ENCODE results near the gene BAHCC1. TPM values are rescaled to one million over a fixed set of nuclear protein-coding genes. Genes with fewer than 3 reads are reported as not detected.

BAHCC1 gene
- total RNA-seq, 1 donor from 2014 or later, result 22.7 TPM

- no peak overlapping the region for H3K4me3 Mint-ChIP-seq (ENCODE audit: unreplicated experiment)
- DNase-seq (ENCODE audit: low spot score), result no peak
- no peak overlapping the region for H3K27ac Mint-ChIP-seq (ENCODE audit: unreplicated experiment)
- no peaks in the 10 kb centered on the region for H3K27me3 Mint-ChIP-seq (ENCODE audit: low read depth)
- TF ChIP-seq, protein P1, sequence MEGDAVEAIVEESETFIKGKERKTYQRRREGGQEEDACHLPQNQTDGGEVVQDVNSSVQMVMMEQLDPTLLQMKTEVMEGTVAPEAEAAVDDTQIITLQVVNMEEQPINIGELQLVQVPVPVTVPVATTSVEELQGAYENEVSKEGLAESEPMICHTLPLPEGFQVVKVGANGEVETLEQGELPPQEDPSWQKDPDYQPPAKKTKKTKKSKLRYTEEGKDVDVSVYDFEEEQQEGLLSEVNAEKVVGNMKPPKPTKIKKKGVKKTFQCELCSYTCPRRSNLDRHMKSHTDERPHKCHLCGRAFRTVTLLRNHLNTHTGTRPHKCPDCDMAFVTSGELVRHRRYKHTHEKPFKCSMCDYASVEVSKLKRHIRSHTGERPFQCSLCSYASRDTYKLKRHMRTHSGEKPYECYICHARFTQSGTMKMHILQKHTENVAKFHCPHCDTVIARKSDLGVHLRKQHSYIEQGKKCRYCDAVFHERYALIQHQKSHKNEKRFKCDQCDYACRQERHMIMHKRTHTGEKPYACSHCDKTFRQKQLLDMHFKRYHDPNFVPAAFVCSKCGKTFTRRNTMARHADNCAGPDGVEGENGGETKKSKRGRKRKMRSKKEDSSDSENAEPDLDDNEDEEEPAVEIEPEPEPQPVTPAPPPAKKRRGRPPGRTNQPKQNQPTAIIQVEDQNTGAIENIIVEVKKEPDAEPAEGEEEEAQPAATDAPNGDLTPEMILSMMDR (IDR thresholded peaks at IDR 0.05), result no peak
- H3K36me3 Mint-ChIP-seq (ENCODE audit: low read depth), result no peaks in the 10 kb centered on the region
- H3K9me3 Mint-ChIP-seq (ENCODE audit: low read depth), result no peaks in the 10 kb centered on the region
- peaks cover 4% of the 10 kb centered on the region for H3K4me1 Mint-ChIP-seq (ENCODE audit: low read depth)
These were observed 12.4 kb upstream of the BAHCC1 start for GRCh38 chr17:81382851-81383250.

DNA sequence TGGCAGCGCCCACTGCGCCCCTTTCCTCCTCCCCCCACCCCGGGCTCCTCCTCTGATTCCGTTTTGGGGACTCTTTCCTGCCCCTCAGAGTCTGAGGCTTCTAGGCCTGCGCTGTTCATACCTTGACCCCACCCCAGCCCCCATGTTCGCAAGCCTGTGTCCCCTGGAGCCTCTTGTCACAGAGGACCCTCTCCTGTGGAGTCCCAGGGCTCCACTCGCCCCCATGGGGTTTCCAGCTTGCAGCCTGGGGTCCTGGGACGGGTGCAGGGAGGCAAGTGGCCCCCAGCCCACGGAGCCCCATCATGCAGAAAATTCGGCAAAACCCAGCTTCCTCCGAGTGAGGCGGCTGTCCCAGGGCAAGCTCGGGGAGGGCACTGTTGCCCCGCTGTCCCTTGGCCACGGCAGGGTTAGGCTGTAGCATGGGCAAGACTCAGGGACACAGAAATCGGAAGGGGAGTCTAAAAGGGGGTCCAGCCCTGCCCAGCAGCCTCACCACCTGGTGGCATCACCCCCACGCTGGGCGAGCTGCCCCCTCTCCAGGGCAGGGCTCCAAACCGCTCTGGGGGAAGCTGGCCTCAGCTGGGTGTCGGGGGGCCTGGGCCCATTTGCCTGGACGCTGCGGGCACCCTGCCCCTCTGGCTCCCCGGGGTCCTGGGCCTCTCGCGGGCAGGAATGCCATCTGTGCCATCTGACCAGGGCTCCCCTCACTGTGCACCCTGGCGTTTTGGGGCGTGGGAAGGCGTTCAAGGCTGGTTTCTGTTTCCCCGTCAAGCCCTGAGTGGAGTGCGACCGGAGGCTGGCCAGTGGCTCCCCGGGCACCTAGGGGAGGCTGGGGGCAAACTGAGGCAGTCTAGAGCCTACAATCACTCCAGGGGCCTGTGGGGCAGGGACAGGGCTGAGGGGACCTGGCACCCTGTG is 11.5 kb upstream of the BAHCC1 start:
- DNase-seq (ENCODE audit: low spot score), result no peak
- Mint-ChIP-seq H3K36me3 (ENCODE audit: low read depth) (no peaks in the 10 kb centered on the region), H3K27ac (ENCODE audit: unreplicated experiment) (no peak overlapping the region), H3K4me3 (ENCODE audit: unreplicated experiment) (no peak overlapping the region), H3K4me1 (ENCODE audit: low read depth) (peaks cover 11% of the 10 kb centered on the region), H3K9me3 (ENCODE audit: low read depth) (no peaks in the 10 kb centered on the region), H3K27me3 (ENCODE audit: low read depth) (no peaks in the 10 kb centered on the region)
- TF ChIP-seq, protein P1 (IDR thresholded peaks at IDR 0.05), result no peak

DNA sequence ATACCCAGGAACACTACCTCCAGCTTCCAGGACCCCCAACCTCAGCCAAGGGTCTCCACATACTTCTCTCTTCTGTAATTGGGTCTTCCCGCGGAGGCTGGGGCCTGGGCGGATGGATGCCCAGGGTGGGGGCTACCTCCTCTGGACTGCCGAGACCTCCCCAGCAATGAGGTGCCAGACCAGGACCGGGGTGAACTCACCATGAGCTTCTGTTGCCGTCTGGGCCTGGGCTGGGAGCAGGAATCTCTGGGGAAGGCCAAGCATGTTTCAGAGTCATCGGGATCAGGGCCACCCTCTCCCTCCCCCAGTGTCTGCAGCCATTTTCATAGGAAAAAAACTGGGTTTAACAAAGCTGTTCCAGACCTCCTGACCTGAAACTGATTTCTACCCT is 10.3 kb upstream of the BAHCC1 start:
- Mint-ChIP-seq H3K27ac (ENCODE audit: unreplicated experiment) (no peak overlapping the region), H3K36me3 (ENCODE audit: low read depth) (no peaks in the 10 kb centered on the region), H3K9me3 (ENCODE audit: low read depth) (no peaks in the 10 kb centered on the region), H3K27me3 (ENCODE audit: low read depth) (no peaks in the 10 kb centered on the region), H3K4me3 (ENCODE audit: unreplicated experiment) (no peak overlapping the region), H3K4me1 (ENCODE audit: low read depth) (peaks cover 22% of the 10 kb centered on the region)
- TF ChIP-seq, protein P1 (IDR thresholded peaks at IDR 0.05), result no peak
- DNase-seq (ENCODE audit: low spot score), result no peak

DNA sequence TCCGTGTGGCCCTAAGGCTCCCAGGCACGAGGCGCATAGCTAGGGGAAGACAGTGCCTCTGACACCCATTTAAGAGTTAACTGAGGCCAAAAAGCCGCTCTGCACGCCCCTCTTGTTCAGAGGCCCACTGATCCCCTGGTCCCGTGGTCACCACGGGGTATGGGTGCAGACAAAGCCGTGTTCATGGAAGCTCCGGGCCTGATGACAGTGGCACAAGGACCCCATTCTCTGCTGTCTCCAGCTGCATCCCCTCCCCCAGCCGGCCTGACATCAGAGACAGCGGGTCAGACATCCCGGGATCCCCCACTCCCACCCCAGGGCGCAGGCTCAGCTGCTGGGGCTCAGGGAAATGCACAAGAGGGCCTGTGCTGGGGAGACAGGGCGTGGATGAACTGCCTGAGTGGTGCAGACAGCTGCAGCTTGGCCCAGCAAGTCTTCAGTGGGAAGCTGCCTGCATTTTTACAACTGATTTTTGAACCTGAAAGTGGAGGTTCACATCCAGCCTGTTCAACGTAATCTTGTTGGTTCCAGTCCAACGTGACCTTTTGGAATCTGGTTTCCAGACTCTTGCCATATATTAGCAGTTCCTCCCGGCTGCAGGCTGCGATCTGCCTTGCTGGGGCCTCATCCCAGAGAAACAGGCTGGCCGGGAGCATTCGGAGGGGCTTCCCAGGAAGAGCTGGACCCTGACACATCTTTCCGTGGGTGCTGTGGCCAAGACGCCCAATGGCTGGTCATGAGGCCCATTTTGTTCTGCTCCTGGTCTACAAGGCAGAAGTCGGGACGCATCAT is 9.7 kb upstream of the BAHCC1 start:
- H3K4me1 Mint-ChIP-seq (ENCODE audit: low read depth), result peaks cover 22% of the 10 kb centered on the region
- no peaks in the 10 kb centered on the region for H3K9me3 Mint-ChIP-seq (ENCODE audit: low read depth)
- TF ChIP-seq, protein P1 (IDR thresholded peaks at IDR 0.05), result no peak
- no peaks in the 10 kb centered on the region for H3K27me3 Mint-ChIP-seq (ENCODE audit: low read depth)
- peak overlapping the region; percentile 36 for H3K27ac Mint-ChIP-seq (ENCODE audit: unreplicated experiment)
- H3K36me3 Mint-ChIP-seq (ENCODE audit: low read depth), result no peaks in the 10 kb centered on the region
- no peak overlapping the region for H3K4me3 Mint-ChIP-seq (ENCODE audit: unreplicated experiment)
- DNase-seq (ENCODE audit: low spot score), result no peak

GRCh38 chr17:81386141-81386645 is 9.1 kb upstream of the BAHCC1 start:
- H3K27ac Mint-ChIP-seq (ENCODE audit: unreplicated experiment), result peak overlapping the region; percentile 36
- no peak for DNase-seq (ENCODE audit: low spot score)
- peak overlapping the region; percentile 48 for H3K4me3 Mint-ChIP-seq (ENCODE audit: unreplicated experiment)
- TF ChIP-seq, protein P1 (IDR thresholded peaks at IDR 0.05), result no peak
- H3K27me3 Mint-ChIP-seq (ENCODE audit: low read depth), result no peaks in the 10 kb centered on the region
- peaks cover 25% of the 10 kb centered on the region for H3K4me1 Mint-ChIP-seq (ENCODE audit: low read depth)
- H3K36me3 Mint-ChIP-seq (ENCODE audit: low read depth), result no peaks in the 10 kb centered on the region
- H3K9me3 Mint-ChIP-seq (ENCODE audit: low read depth), result no peaks in the 10 kb centered on the region

Measured in chondrocyte (in vitro differentiated cells).